ENCODE data around the gene CLCN4.

CLCN4 gene

GRCh38 chrX:10143071-10143983 lies 13.4 kb upstream of the CLCN4 start:
- Histone ChIP-seq H3K36me3 (ENCODE audit: insufficient read depth, low read length) (peaks cover 16% of the 10 kb centered on the region), H3K79me2 (ENCODE audit: insufficient read depth, low read length) (no peaks in the 10 kb centered on the region), H3K27ac (ENCODE audit: low read length) (no peak overlapping the region), H3K9ac (ENCODE audit: low read depth, low read length) (no peak overlapping the region), H3K4me1 (ENCODE audit: insufficient read depth, low read length) (no peaks in the 10 kb centered on the region), H3K27me3 (ENCODE audit: insufficient read depth, low read length, poor library complexity) (no peaks in the 10 kb centered on the region), H3K9me3 (ENCODE audit: insufficient read depth, low read length, severe bottlenecking) (no peaks in the 10 kb centered on the region), H3K4me2 (ENCODE audit: insufficient read depth, low read length) (no peak overlapping the region), H4K20me1 (ENCODE audit: insufficient read depth, low read length) (no peaks in the 10 kb centered on the region), H2AFZ (ENCODE audit: low read depth, low read length) (no peak overlapping the region), H3K4me3 (ENCODE audit: low read depth in 1 of 2, low read length in 2 of 2) (no peak overlapping the region)
- TF ChIP-seq EZH2 (IDR thresholded peaks at IDR 0.05; ENCODE audit: borderline replicate concordance, low read depth, low read length, severe bottlenecking) = no peak
- TF ChIP-seq, protein P1, sequence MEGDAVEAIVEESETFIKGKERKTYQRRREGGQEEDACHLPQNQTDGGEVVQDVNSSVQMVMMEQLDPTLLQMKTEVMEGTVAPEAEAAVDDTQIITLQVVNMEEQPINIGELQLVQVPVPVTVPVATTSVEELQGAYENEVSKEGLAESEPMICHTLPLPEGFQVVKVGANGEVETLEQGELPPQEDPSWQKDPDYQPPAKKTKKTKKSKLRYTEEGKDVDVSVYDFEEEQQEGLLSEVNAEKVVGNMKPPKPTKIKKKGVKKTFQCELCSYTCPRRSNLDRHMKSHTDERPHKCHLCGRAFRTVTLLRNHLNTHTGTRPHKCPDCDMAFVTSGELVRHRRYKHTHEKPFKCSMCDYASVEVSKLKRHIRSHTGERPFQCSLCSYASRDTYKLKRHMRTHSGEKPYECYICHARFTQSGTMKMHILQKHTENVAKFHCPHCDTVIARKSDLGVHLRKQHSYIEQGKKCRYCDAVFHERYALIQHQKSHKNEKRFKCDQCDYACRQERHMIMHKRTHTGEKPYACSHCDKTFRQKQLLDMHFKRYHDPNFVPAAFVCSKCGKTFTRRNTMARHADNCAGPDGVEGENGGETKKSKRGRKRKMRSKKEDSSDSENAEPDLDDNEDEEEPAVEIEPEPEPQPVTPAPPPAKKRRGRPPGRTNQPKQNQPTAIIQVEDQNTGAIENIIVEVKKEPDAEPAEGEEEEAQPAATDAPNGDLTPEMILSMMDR (IDR thresholded peaks at IDR 0.05; ENCODE audit: borderline replicate concordance, extremely low read depth, low read length, poor library complexity, severe bottlenecking) = no peak
- DNase-seq (no peak), ATAC-seq (ENCODE audit: insufficient read depth, low read depth) (no peak)

DNA sequence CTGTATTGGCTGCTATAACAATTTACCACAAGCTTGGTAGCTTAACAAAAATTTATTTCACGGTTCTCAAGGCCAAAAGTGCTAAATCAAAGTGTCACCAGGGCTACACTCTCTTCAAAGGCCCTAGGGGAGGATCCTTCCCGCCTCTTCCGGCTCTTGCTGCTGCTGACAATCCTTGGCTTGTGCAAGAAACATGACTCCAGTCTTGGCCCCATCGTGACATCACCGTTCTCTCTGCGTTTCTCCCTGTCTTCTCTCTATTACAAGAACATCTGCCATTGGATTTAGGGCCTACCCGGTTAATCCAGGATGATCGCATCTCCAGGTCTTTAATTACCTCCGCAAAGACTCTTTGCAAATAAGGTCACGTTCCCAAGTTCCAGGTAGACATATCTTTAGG lies 10.4 kb upstream of the CLCN4 start:
- H3K27ac ChIP-seq (ENCODE audit: low read length) = no peak overlapping the region
- TF ChIP-seq, protein P1 (IDR thresholded peaks at IDR 0.05; ENCODE audit: borderline replicate concordance, extremely low read depth, low read length, poor library complexity, severe bottlenecking) = no peak
- no peak for TF ChIP-seq EZH2 (IDR thresholded peaks at IDR 0.05; ENCODE audit: borderline replicate concordance, low read depth, low read length, severe bottlenecking)
- peaks cover 6% of the 10 kb centered on the region for H3K36me3 ChIP-seq (ENCODE audit: insufficient read depth, low read length)
- H3K79me2 ChIP-seq (ENCODE audit: insufficient read depth, low read length) = no peaks in the 10 kb centered on the region
- no peaks in the 10 kb centered on the region for H3K27me3 ChIP-seq (ENCODE audit: insufficient read depth, low read length, poor library complexity)
- no peak overlapping the region for H3K4me3 ChIP-seq (ENCODE audit: low read depth in 1 of 2, low read length in 2 of 2)
- no peak overlapping the region for H3K4me2 ChIP-seq (ENCODE audit: insufficient read depth, low read length)
- H3K4me1 ChIP-seq (ENCODE audit: insufficient read depth, low read length) = no peaks in the 10 kb centered on the region
- ATAC-seq (ENCODE audit: insufficient read depth, low read depth) (no peak), DNase-seq (no peak)
- no peaks in the 10 kb centered on the region for H3K9me3 ChIP-seq (ENCODE audit: insufficient read depth, low read length, severe bottlenecking)
- H4K20me1 ChIP-seq (ENCODE audit: insufficient read depth, low read length) = no peaks in the 10 kb centered on the region
- no peak overlapping the region for H2AFZ ChIP-seq (ENCODE audit: low read depth, low read length)
- H3K9ac ChIP-seq (ENCODE audit: low read depth, low read length) = no peak overlapping the region

- no peak overlapping the region for H3K4me2 ChIP-seq (ENCODE audit: insufficient read depth, low read length)
- no peak for DNase-seq
- H3K4me3 ChIP-seq (ENCODE audit: low read depth in 1 of 2, low read length in 2 of 2) = no peak overlapping the region
- no peak for ATAC-seq (ENCODE audit: insufficient read depth, low read depth)
- H3K9ac ChIP-seq (ENCODE audit: low read depth, low read length) = no peak overlapping the region
- H2AFZ ChIP-seq (ENCODE audit: low read depth, low read length) = no peak overlapping the region
- TF ChIP-seq, protein P1 (IDR thresholded peaks at IDR 0.05; ENCODE audit: borderline replicate concordance, extremely low read depth, low read length, poor library complexity, severe bottlenecking) = no peak
- TF ChIP-seq EZH2 (IDR thresholded peaks at IDR 0.05; ENCODE audit: borderline replicate concordance, low read depth, low read length, severe bottlenecking) = no peak
- no peaks in the 10 kb centered on the region for H3K36me3 ChIP-seq (ENCODE audit: insufficient read depth, low read length)
- H3K4me1 ChIP-seq (ENCODE audit: insufficient read depth, low read length) = no peaks in the 10 kb centered on the region
- no peaks in the 10 kb centered on the region for H3K27me3 ChIP-seq (ENCODE audit: insufficient read depth, low read length, poor library complexity)
- no peak overlapping the region for H3K27ac ChIP-seq (ENCODE audit: low read length)
- H3K79me2 ChIP-seq (ENCODE audit: insufficient read depth, low read length) = no peaks in the 10 kb centered on the region
- H4K20me1 ChIP-seq (ENCODE audit: insufficient read depth, low read length) = no peaks in the 10 kb centered on the region
- no peaks in the 10 kb centered on the region for H3K9me3 ChIP-seq (ENCODE audit: insufficient read depth, low read length, severe bottlenecking)
Observed at GRCh38 chrX:10152086-10152485, 4.7 kb upstream of the CLCN4 start.

Measured in DND-41 (cell line).